Measurements from ENCODE around the gene CXCL5.
"Not testable (repeated sequence)": the region's sequence is repeated elsewhere in the genome, so short reads cannot be mapped to it uniquely, and the experiment has no call there.

CXCL5 gene

DNA sequence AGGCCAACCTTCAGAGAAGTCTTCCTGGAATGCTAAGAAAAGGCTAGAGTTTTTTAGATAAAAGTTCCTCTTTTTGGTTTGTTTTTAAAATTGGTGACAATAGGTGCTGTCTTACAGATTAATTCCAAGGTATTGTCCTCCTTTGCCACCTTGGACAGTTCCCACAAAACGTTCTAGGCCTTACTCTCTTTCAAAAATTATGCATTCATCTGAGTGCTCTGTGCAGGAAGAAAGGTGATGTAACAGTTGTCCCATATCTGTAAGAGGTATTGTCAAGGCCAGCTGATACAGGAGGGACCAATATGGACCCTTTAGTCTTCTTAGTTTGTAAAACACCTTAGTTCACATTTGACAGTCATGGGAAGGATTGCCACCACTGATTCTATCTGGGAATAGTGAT, 15.9 kb upstream of the CXCL5 start:
- DNase-seq = no peak

DNA sequence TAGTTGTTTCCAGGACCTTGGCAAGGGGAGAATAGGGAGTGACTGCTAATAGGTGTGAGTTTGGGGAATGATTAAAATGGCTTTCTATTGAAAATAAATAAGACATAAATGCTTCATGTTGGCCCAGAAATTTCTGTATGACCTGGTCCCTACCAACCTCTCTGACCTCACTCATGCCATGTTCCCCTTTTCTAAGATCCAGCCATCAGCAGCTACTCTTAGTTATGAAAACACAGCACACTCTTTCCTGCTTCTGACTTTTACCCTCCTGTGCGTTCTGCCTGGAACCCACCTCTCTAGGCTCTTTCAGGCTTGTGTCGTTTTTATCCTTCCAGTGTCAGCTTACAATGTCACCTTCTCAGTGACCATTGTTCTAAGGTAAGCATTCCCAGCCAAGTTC, 14.8 kb upstream of the CXCL5 start:
- DNase-seq = no peak

DNA sequence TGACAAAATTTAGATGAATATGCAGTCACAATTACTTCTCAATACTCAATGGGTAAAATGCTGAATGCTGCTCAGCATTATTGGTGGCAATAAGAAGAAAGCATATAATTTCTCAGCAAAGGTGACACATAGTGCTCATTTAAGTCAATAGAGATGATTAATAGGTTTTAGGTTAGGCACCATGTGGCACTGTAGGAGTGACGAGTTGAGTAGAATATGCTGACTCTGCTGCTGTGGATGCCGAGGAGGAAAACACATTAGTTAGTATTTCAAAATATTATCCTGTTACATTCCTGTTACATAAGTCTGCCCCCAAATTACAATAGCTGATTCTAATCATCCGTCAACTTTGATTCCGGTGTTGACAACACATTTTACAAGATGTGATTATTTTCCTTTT, 13.7 kb upstream of the CXCL5 start:
- no peak for DNase-seq

DNA sequence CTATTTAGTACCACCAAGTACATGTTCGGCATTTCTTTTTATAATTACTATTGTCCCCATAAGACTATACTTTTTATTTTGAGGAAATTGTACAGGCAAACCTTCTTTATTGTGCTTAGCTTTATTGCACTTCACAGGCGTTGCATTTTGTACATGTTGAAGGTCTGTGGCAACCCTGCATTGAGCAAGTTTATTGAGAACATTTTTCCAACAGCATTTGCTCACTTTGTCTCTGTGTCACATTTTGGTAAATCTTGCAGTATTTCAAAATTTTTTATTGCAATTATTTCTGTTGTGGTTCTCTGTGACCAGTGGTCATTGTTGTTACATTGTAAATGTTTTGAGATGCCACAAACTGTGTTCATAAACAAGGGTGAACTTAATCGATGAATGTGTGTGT, 10.8 kb upstream of the CXCL5 start:
- no peak for DNase-seq

DNA sequence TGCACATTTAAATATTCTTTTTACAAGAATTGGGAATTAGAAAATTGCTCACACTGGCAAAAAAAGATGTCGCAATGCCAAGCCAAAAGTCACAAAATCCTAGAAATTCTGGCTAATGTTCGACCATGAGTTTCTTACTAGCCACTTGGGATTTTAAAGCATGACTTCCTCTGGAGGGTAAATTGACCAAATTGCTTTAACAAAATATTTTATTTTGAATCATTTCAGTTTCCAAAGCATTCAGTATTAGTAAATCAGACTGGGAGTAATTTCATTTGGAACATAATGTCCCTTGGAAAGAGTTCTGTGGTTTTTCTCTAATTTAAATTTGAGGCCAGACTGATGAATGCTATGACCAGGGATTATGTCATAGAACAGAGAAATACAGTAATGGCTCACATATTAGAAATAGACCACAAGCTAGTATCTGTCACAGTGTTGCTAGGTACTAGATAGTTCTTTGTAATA, 7.6 kb upstream of the CXCL5 start:
- DNase-seq = no peak

DNA sequence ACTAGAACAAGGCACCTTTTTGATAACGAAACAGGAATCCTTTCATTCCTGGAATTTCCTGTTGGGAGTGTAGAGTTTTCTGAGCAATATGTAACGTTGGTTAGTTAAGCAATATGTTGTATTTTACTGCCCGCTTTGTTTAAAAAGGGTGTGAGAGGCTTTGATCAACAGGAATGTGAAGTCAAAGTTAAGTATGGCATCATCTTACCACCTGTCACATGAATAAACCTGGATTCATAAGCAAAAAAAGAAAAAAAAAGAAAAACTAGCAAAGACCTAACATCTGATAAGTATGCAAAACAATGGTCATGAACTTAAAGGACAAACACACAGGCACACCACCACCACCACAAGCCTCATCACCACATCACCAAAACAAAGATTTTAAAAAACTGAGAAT, 7.1 kb upstream of the CXCL5 start:
- no peak for DNase-seq

DNA sequence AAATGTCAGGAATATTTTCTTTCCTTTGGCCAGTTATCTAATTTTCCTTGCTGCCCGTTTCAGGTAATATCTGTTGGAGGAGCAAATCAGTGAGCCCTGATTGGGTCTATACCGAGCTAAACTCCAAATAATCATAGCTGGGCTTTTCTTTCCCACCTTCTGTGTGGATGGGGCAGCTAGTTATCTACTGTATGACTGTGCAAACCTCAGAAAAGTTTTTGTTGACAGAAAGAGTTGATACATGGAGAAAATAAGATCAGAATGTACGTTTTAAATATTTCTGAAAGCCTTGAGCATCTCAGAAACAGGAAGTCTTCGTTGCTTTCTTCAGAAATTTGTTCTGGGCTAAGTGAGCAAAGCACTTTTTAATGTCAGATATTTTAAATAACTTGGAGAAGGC, 6.2 kb upstream of the CXCL5 start:
- DNase-seq = no peak

DNA sequence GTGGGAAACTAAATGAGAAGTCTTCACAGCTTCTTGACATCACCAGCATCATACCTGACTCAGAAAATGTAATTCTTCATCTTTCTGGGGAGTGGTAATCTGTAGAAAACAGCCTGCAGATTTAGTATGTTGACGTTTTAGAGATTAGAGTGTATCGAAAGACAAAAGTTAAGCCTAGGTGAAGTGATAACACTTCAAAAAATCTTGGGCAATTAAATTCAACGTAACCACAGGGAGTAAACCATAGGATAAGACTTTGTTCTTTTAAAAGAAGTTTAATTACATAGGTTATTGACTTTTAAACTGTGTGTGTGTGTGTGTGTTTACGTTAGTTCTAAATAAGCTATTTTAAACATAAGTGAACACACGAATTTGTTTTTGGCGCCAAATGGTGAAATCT, 1.8 kb upstream of the CXCL5 start:
- DNase-seq = no peak

DNA sequence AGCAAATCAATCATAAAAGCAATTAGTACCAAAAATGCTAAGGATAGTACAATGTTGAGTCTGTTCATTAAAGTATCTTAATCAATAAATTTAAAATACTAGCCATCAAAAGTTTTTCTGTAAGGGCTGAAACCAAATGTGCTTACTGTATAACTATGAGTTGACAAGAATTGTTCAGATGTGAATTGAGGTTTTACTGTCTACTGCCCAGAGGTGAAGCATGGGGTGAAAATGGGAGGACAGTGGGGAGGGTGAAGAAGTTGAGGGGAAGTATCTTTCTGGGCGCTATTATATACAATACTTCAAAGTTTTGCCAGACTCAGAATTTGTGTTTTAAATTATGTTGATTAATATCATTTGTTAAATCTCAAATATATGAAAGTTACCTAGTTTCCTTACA, 6.4 kb downstream of the CXCL5 start:
- DNase-seq = no peak

DNA sequence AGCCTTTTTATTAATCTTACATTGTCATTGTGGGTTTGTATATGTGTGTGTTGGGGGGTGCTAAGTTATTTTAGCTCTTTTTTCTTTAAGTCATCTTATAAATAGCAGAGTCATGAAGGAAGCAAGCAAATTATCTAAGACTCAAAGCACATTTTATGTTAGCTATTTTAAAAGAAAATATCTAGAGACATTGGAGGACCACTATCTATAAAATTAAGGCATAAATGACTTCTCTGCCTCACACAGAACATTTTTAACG, 6.8 kb downstream of the CXCL5 start:
- DNase-seq = no peak

DNA sequence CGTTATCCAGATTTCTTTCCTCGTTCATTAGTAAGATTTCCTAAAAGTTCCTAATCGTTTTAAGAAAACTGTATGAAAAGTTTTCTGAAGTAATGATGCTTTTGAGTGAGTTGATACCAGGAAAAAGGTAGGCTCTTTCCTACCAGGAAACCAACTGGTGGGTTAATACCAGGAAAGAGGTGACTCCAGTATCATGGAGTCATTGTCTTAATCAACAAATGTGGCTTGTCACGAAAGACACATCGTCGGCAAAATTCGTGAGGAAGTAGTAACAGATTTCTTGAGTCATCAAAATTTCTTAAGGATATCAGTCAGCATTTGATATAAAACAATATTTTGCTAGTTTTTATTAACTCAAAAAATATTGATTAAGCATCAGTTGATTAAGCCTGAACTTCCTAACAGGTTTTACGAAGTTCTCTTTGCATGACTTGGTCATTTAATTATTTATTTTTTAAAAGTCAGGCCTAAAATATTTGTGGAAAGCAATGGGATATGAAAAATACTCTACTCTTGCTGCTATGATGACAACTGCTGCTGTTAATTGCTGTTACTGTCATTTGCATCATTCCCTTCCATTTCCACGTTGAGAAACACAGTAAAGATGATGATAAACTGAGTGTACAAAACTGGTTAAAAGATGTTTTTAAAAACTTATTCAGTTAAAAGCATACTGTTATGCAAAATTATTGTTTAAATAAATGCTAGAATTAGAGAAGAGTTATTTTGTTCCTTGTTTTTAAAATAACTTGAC, 7.3 kb downstream of the CXCL5 start:
- DNase-seq = no peak

DNA sequence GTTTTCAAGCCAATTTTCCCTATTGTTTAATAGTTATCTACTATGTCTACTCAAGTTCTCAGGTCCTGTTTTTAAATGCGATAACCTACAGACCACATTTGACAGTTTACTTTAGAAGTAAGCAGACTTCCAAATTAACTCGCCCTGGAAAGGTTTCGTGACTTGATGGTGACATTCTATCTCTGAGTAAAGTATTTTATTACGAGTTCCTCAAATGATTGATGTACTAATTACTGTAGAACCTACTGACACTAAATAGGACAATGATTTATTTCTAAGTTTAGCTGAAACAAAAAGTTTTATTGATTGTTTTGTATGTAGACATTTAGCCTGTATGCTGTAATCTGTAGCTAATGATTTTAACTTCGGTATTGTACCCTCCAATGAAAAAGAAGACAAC, 8.5 kb downstream of the CXCL5 start:
- DNase-seq = no peak

DNA sequence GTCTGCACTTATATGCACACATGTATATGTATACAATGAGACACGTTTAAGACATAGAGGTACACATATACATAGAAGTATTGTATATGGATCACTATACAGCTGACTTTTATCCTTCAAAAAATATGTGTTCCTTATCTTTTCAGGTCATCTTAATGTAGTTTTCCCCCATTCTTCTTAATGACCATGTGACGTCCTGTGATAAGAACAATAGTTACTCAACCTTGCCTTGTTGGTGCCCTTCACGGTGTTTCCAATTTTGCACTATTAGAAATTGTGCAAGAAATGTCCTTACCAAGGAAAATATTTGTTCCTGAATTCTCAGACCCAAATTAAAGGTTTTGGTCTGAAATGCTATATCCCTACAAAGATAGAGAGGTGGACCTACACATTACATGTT, 9.4 kb downstream of the CXCL5 start:
- no peak for DNase-seq

DNA sequence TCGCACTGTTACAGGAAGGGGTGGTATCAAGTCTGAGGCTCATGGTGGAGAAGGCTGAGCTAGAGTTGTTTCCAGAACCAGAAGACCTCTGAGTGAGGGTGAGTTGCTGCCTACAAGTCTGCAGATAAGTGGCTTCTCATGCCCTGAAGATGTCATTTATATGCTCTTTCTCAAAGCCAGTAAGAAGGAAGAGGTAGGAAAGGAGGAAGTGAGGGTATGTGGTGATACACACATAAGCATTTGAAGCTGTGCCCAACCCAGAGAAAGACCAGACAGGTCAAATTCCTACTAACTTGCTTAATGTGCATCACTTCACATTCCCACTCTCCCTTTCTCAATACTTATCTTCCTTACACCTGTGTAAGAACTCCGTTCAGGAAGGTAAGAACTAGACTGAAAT, 10.4 kb downstream of the CXCL5 start, which contains the start of gene PPBP:
PPBP (minus strand) TSS at position 130 of the 400 bp plus-strand sequence; CDS start at position 43, 87 bp downstream.
- DNase-seq = no peak

DNA sequence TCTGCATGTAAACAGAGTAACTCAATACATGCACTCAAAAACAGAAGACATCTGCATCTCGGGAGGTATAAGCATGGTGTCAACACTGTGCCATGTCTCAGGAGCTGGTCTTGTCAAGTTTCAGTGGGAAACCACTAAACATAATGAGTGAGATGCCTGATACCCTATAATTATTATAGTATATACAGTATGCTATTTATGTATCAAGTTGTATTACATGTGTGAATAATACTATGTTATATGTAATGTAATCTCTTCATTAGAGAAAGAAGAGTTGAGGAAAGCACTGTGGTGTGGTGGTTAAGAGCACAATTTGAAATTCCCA, 13.0 kb downstream of the CXCL5 start:
- no peak for DNase-seq

DNA sequence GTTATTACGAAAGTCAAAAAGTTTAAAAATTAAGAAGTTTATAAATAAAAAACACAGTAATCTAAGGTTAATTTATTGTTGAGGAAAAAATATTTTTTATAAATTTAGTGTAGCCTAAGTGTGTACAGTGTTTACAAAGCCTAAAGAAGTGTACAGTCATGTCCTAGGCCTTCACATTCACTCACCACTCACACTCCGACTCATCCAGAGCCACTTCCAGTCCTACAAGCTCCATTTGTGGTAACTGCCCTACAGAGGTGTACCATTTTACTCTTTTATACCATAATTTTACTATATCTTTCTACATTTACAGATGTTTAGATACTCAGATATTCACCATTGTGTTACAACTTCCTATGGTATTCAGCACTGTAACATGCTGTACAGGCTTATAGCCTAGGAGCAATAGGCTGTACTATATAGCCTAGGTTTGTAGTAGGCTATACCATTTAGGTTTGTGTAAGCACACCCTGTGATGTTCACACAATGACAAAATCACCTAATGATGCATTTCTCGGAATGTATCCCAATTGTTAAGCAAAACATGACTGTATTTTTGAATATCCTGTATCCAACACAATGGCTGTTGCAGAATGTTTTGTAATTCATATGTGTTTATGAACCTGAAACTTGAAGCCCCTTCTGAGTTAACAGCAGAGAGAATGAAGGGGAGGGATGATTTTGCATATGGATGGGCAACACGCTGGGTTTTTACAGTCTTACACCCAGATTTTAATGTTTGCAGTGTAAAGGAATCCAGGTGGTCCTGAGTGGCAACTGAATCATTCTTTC, 13.5 kb downstream of the CXCL5 start:
- DNase-seq = no peak

DNA sequence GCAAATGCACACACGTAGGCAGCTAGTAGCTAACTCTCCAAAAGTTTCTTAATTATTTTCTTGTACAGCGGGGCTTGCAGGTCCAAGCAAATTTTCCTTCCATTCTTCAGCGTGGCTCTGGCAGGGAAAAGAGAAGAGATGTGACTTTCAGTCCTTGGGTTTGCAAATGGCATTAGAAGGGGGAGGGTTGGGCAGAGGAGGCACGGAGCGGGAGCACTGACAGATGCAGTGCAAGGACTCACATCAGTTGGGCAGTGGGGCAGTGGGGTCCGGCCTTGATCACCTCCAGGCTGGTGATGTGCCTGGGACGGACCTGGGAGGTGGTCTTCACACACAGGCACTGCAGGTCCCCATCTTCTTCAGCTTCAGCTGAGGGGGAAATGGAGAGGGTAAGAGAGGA, 17.3 kb downstream of the CXCL5 start:
- not testable (repeated sequence) for DNase-seq

DNA sequence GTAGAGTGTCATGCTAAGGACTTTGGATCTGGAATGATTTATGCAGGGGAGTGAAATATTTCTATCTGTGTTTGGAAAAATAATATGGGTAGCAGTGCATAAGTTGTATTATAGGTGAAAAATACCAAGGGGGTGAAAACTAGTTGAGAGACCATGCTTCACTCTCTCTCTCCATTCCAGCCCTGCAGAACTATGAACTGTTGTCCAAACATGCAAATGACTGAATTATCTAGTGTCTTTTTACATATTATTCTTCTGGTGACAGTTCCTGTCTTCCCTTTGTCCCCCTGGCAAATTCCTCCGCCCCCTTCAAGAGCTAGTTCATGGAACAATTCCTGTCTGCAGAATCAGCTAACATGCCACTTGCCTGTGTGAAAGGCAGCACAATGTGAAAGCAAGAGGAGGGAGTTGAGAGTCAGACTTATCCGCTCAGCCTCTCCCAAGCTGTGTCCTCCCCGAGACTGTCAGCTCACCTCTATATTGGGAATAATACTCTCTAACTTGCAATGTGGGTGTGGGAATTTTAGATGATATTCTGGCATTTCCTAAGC, 19.0 kb downstream of the CXCL5 start:
- DNase-seq = no peak

DNA sequence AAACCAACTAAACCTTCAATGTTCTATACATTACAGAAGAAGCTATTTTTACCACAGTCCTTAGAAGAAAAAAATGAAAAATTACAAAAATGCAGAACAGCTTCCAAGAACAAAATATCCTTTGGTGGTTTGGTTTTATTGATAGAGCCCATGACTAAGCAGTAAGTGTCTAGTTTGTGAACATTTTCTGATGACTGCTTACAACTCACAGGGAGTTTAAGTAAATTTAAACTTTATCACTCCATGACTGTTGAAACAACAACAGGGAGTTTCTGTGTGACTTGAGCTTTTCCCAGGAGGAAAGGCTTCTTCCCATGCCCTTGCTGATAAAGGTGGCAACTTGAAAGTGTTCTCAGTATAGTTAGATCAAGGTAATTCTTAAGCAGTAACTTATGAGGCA, 19.6 kb downstream of the CXCL5 start:
- DNase-seq = no peak

DNA sequence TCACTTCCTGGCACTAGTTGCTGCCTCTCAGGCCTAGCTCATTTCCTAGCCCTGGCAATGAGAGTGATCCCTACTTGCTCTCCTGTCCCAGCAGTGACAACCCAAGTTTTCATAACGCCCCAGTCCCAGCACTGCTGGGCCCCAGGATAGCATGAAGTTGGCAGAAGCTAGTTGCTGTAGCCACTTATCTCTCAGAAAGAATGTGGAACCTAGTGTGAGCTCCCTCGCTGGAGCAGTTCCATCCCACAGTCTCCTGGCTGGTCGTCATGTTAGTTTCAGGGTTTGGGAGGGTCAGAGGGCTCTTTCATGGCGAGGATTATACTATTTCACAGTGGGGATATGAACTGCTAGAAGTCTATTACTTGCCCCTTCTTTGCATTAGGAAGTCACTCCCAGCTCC, 21.8 kb downstream of the CXCL5 start:
- no peak for DNase-seq

DNA sequence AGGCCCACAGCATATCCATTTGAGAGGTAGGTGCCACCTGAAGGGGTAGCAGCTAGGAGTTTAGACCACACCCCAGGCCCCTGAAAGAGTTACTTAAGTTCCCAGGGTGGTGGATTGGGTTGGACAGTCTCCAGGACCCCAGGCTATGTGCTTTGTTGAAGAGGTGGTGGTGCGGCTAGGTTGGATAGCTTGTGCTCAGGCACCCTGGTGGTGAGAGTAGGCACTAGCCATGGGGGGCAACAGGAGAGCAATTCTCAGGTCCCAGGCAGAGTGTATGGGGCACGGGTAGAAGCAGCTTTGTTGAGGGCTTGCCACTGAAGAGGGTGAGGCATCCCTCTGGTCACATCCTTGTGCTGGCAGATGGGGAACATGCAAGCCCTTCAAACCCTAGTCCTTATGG, 22.3 kb downstream of the CXCL5 start:
- no peak for DNase-seq

DNA sequence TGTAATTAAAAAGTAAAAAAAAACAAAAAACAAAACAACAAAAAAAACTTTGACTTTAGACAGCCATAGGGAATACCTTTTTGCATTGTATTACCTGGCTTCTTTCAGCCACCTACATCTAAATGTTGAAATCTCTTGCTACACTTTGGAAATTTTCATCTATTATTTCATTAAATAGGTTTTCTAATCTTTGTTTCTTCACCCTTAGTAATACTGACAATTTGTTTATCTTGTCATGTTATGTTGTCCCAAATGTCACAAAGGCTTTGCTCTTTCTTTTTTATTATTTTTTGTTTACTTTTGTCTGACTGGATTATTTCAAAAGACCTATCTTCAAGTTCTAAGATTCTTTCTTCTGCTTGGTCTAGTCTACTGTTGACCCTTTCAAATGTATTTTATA, 24.1 kb downstream of the CXCL5 start:
- no peak for DNase-seq

DNA sequence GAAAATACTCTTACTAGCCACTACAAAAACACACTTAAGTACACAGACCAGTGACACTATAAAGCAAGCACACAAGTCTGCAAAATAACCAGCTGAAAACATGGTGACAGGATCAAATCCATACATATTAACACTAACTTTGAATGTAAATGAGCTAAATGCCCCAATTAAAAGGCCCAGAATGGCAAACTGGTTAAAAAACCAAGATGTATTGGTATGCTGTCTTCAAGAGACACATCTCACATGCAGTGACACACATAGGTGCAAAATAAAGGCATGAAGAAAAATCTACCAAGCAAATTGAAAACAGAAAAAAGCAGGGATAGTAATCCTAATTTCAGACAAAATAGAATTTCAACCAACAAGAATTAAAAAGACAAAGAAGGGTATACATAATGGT, 27.5 kb downstream of the CXCL5 start:
- DNase-seq = no peak

DNA sequence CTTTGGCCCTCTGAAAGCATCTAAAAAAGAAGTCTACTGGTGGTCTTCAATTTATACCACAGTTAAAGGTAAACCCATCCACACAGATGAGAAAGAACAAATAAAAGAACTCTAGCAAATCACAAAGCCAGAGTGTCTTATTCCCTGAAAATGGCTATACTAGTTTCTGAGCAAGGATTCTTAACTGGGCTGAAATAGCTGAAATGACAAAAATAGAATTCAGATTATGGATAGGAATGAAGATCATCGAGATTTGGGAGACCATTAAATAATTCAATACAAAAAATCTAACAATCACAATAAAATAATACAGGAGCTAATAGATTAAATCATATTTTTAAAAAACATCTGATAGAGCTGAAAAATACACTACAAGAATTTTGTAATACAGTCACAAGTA, 28.5 kb downstream of the CXCL5 start:
- no peak for DNase-seq

DNA sequence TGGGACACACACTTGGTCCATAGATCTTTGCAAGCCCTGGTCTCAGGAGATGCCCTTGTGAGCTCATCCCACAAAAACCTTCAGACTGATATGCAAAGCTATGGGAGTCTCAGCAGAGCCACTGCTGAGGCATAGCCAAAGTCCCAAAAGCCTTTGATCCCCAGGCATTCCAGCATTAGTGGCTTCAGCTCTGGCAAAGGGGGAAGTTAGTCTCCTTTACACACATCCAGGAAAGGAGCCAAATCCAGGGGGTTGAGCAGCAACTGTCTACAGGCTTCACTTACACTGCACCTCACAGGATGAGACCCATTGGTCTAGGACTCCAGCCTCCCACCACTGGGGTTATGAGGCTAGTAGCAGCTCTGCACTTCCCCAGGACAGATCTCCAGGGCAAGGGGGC, 30.6 kb downstream of the CXCL5 start:
- DNase-seq = no peak
